Measurements from ENCODE around the gene TCEANC.

TCEANC gene

GRCh38 chrX:13699183-13699826, 46.4 kb downstream of the TCEANC start:
- TF ChIP-seq CTCF (conservative IDR thresholded peaks at IDR 0.05), result no peak
- H3K27ac ChIP-seq, result no peak overlapping the region

- H3K27ac ChIP-seq, result no peak overlapping the region
- no peak for TF ChIP-seq CTCF (conservative IDR thresholded peaks at IDR 0.05)
Observed at GRCh38 chrX:13700380-13700779, 47.4 kb downstream of the TCEANC start.

GRCh38 chrX:13702111-13702789, 49.3 kb downstream of the TCEANC start:
- no peak for TF ChIP-seq CTCF (conservative IDR thresholded peaks at IDR 0.05)

GRCh38 chrX:13703135-13703534, 50.2 kb downstream of the TCEANC start:
- H3K27ac ChIP-seq, result no peak overlapping the region
- TF ChIP-seq CTCF (conservative IDR thresholded peaks at IDR 0.05), result no peak

More at GRCh38 chrX:13702111-13702789, 49.3 kb downstream of the TCEANC start:
- no peak overlapping the region for H3K27ac ChIP-seq

GRCh38 chrX:13703589-13703988, 50.6 kb downstream of the TCEANC start:
- H3K27ac ChIP-seq, result no peak overlapping the region
- no peak for TF ChIP-seq CTCF (conservative IDR thresholded peaks at IDR 0.05)

GRCh38 chrX:13711141-13711540, 58.2 kb downstream of the TCEANC start:
- no peak overlapping the region for H3K27ac ChIP-seq
- TF ChIP-seq CTCF (conservative IDR thresholded peaks at IDR 0.05), result no peak

Data from VCaP (cell line).